Measurements from ENCODE around the gene SNRNP35.
"Not testable (repeated sequence)": the region's sequence is repeated elsewhere in the genome, so short reads cannot be mapped to it uniquely, and the experiment has no call there.

The SNRNP35 gene

DNA sequence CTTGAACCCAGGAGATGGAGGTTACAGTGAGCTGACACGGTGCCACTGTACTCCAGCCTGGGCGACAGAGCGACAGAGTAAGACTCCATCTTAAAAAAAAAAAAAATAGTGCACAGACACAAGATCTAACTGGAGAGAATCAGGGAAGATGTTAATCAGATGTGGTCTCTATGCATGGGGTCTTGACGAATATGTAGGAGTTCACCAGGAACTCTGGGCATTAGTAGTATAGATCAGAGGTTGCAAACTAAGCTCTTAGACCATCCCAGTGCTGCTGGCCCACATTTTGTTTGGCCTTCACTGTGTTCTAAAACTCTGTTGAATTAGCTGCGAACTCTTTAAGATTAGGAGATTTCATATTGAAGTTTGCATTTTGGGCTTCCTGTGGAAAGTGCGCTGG, 31.6 kb downstream of the SNRNP35 start:
- DNase-seq, result no peak

DNA sequence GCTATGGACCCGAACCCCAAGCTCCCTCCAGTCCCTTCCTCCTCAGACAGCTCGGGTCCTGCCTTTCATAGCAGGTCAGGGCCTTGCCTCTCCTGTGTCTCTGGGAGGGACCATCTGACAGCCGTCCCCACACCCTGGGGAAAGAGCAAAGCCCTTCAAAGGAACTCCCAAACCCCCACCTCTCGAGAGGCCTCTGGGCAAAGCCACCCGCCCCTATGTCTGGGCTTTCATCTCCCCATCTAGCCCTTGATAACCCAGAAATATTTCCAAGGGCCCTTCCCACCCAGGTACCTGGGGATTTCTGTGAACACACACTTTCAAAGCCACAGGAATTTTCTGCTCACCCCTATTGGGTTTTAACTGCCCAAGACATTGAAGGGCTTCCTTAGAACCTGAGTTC, 32.1 kb downstream of the SNRNP35 start:
- no peak for DNase-seq

DNA sequence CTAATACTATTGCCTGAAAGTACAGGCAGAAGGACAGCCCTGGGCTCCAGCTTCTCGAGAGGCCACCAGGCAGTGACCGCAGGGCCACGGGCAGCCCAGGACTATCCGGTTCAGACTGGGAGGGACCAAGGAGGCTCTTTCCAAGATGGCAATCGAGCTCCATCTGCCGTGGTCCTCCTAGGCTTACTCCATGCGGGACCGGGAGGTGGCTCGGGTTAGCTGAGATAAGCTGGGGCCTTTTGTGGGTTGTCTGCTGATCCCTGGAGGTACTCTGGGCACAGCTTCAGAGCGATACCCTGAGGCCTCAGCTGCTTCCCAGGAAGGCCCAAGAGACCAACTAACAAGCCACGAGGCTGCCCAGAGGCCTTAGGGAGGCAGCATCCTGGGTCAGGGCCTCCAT, 33.1 kb downstream of the SNRNP35 start:
- DNase-seq, result no peak

DNA sequence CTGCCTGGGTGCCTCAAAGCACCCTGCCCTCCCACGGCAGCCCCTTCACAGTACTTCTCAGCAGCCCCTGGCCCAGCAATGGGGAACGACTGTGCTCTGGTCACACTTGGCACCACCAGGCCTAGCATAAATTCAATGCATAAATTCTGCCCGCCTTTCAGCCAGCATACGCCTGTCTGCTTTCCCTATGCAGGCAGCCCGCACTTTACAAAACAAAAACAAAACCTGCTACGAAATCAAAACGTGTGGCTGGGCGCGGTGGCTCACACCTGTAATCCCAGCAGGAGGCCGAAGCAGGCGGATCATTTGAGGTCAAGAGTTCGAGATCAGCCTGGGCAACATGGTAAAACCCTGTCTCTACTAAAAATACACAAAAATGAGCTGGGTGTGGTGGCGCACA, 33.5 kb downstream of the SNRNP35 start:
- DNase-seq, result no peak

DNA sequence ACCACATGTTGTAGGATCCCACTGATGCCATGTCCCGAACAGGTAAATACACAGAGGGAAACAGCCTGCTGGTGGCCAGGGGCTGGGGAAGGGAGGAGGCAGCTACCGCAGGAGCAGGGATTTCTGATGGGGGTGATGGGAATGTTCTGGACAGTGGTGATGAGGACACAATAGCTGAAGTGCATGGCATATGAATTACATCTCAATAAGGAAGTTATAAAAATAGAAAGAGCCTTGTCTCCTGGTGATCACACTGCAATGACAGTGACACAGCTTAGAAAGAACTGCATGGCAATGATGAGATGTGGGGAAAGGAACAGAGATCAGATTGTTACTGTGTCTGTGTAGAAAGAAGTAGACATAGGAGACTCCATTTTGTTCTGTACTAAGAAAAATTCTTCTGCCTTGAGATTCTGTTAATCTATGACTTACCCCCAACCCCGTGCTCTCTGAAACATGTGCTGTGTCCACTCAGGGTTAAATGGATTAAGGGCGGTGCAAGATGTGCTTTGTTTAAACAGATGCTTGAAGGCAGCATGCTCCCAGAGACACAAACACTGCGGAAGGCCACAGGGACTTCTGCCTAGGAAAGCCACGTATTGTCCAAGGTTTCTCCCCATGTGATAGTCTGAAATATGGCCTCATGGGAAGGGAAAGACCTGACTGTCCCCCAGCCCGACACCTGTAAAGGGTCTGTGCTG, 34.5 kb downstream of the SNRNP35 start:
- DNase-seq, result not testable (repeated sequence)

DNA sequence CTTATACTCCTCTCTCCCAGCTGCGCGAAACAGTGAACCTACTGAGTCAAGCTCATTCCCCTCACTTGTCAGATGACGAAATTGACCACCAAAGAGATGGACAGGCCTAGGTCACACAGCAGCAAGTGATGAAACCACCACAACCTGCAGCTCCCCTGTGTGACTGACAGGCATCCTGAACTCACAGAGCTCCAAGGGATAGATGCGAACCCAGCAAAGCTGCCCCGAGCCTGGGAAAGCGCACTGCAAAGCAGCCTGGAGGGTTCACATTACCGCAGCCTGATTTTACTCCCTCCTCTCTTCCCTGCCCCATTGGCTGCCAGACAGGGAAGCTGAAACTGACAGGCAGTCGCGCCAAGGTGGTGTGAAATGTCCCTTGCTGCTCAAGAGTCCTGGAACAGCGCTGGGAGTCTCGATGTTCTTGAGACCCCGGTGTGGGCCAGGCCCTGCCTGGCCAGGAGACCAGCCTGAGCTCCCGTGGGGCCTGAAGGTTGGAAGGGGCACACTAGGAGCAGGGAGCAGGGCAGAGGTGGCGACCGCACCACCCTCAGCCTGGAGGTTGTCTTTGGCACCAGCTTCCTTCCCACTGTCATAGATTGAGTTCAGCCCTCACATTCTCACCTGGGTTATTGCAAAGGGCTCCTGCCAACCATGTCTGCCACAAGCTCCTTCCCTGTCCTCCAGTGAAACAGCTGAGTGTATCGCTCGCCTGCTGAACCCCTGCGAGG, 36.3 kb downstream of the SNRNP35 start:
- no peak for DNase-seq

DNA sequence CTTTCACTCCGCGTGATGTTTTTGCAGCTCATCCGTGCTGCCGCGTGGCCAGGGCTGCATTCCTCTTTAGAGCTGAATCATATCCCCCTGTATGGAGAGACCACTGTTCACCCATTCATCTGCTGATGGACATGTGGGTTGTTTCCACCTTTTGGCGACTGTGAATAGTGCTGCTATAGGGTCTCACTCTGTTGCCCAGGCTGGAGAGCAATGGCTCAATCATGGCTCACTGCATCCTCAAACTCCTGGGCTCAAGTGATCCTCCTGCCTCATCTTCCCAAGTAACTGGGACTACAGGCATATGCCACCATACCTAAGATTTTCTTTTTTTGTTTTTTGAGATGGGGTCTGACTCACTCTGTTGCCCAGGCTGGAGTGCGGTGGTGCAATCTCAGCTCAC, 39.1 kb downstream of the SNRNP35 start:
- no peak for DNase-seq

DNA sequence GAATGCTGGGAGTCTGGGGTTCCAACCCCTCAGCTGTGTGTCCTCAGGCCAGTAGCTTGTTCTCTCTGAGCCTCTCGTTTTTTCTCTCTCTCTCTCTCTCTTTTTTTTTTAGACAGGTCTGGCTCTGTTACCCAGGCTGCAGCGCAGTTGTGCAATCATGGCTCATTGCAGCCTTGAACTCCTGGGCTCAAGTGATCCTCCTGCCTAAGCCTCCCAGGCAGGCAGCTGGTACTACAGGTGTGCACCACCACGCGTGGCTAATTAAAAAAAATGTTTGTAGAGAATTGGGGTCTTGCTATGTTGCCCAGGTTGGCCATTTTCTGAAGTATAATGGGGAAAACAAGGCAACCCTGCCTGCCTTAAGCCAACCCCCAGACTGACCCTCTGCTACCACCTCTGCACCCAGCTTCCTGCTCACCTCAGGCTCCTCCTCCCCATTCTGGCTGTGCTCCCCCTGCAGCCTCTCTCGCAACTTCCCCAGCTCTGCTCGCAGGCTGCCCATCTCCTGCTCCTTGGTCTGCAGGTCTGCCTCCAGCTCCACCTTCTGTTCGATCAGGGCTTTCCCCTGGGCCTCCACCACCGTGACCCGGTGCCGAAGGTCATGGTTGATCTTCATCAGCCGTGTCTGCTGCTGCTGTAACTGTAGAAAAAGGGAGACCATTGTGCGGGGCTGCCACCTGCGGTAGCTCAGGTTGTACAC, 40.3 kb downstream of the SNRNP35 start:
- DNase-seq, result no peak

DNA sequence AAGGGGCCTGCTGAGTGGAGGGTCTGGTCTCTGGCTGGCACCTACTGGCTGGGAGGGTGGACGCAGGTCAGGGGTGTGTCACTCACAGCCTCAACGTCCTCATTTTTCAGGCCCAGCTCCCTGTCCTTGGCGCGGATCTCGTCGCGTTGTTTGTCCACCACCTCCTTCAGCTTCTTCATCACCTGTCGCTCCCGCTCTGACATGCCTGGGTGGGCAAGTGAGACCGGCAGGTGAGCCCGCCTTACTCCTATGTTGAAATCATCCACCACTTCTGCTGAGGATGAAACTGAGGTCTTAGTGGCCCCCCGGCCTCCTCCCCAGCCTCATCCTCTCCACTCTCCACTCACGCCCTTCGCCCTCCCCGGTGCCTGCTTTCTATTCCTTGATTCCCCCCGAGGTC, 41.4 kb downstream of the SNRNP35 start:
- no peak for DNase-seq

DNA sequence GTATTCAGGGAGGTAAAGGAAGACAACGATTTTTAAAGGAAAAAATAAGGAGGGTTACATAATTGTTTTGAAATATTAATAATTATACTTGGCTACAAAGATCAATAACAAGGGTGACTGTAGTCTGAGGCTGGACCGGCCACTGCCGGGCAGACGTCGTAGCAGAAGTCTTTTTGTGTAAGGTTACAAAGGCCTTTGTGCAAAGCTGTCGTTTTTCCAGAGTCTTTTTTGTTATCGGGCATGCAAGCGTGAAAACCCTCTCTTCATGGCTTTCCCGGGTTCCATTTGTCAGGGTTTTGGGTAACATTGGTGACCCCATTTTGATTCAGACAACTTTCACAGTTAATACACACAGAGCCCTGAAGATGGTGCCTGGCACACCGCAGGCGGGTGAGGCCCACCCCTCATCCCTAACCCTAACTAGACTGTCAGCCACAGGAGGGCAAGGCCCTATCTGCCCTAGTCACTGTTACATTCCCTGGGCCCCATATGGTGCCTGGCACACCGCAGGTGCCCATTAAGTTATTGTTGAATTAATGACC, 44.3 kb downstream of the SNRNP35 start:
- no peak for DNase-seq

DNA sequence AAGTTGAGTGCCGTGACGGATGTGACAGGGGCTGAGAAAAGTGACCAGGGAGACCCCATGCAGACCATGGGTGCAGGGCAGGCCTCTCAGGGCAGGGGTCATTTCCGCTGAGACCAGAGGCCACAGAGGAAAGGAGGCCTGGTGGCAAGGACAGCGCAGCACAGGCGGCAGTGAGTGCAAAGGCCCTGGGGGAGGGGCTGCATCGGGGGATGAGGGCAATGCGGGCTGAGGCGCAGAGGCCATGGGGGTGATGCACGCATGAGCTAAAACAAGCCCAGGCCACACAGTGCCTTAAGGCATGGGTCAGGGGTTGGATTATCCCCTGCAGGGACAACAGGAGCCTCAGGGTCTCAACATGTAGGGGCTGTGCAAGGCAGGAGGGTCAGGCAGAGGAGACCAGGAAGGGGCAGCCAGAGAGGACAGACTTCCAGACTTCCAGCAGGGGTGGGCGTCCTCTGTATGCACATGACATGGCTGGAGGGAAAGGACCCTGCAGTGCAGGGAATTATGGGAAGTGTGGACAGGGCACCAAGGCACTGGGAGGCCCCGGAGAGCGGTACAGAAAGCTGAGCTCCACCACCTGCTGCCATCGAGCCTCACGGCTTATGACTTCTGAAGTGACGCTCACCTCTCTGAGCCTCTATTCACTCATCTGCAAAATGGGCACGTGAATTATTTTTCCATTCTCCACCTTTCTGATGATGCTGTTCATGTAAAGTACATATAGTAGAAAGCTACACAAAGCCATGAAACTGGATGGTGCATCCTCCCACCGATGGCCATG, 48.3 kb downstream of the SNRNP35 start:
- DNase-seq, result no peak

DNA sequence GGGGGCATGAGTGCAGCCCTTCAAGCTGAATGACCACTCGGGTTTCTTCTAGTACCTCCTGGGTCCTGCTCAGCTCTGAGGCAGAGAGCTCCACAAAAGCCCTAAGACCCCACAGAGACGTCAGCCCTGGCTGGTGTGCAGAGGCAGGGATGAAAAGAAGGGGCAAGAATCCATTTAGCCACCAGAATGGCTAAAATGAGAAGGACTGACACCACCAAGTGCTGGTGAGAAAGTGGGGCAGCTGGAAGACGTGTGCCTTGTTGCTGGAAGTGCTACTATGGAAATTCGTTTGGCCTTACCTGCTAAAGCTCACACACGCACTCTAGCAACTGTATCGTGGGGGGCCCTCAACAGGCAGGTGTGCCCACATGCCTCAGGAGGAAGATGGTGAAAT, 48.9 kb downstream of the SNRNP35 start:
- DNase-seq, result no peak

DNA sequence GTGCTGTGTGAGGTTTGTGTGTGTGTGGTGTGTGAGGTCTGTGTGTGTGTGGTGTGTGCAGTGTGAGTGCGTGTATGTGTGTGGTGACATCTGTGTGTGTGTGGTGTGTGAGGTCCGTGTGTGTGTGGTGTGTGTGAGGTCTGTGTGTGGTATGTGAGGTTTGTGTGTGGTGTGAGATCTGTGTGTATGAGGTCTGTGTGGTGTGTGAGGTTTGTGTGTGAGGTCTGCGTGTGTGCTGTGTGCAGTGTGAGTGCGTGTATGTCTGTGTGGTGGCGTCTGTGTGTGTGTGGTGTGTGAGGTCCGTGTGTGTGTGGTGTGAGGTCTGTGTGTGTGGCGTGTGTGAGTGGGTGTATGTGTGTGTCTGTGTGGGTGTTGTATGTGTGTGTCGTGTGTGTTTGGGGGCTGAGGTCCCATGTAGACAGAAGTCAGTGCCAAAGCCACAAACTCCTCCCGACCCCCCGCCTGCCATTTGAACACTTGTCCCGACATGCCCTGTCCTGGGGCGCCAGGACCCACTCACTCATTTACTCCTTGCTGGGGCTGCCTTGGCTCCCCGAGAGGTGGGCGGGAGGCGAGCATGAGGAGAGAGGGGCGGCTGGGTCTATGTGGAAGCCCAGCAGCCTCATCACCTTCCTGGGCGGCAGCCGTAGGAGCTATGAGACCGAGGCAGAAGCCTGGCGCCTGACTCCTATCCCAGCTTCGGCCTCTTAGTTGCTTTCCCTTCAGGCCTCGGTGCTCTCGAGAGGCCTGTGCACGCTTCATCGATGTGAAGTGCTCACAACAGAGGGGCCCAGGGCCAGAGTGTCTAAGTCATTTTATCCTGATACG, 55.1 kb downstream of the SNRNP35 start:
- DNase-seq, result no peak

DNA sequence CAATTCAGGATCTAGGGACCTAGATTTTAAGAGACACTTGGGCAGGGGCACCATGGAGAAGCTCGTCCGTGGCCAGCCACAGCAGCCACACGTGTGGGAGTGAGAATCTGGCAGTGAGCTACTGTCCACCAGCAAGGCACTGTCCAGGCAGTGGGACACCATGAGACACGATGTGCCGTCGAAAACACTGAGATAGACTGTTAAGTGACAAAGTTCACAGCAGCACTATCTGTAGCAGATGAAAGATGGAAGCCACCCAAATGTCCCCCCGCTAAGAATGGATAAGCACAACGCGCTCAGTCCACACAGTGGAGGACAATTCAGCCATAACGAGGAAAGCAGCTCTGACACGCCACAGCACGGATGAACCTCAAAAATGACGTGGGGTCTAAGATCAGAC, 55.9 kb downstream of the SNRNP35 start:
- DNase-seq, result no peak

DNA sequence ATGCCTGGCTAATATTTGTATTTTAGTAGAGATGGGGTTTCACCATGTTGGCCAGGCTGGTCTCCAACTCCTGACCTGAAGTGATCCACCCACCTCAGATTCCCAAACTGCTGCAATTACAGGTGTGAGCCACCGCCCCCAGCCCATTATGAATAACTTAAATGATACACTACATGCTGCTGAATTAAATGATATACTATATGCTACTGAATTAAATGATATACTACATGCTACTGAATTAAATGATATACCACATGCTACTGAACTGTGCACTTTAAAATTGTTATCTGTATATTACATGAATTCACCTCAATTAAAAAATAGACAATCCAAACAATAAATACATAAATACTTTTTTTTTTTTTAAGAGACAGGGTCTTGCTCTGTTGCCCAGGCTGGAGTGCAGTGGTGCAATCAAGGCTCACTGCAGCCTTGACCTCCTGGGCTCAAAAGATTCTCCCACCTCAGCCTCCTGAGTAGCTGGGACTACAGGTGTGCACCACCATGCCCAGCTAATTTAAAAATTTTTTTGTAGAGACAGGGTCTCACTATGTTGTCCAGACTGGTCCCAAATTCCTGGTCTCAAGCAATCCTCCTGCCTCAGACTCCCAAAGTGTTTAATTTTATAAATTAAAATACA, 56.8 kb downstream of the SNRNP35 start:
- DNase-seq, result not testable (repeated sequence)

DNA sequence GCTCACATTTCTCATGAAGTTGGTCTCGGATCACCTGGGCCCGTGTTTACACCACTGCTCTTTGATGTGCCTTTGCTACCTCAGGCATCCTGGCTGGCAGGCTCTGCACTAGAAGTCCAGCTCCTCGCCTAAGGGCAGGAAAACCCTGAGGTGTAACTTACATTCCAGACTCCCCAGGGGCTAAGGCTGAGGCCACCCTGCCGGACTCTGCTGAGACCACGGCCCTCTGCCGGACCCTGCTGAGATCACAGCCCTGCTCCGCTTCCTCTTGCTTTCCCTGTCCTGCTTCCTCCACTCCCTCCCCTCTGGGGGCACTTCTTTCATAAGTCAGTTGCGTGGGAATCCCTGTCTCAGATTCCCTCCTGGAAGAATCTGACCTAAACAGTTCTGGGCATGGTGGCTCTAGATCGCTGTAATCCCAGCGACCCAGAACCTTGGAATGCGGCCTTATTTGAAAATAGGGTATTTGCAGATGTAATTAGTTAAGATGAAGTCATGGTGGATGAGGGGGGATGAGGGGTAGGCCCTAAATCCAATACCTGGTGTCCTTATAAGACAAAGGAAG, 58.4 kb downstream of the SNRNP35 start:
- DNase-seq, result no peak
